ENCODE data around the gene KLF13. TPM values are rescaled to one million over a fixed set of nuclear protein-coding genes. Genes with fewer than 3 reads are reported as not detected.

KLF13 gene
- total RNA-seq, 2 experiments from 2014 or later: 163 to 175 TPM

DNA sequence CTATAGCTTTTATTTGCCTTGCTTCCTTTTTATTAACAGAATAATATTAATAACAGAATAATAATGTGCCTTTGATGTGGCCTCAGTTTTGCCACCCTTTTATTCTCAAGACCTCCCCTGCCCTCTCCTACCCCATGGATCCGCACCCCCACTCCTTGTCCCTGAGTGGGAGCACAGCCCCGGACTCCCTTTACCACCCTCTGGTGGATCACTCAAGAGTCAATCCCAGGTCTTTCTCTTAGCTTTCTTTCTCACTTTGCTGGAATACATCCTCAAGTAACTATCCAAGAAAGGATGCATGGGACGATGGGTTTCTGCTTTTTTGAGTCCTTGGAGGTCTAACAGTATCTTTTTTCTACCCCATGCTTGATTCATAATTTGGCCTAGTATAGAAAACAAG is 63.4 kb downstream of the KLF13 start:
- Mint-ChIP-seq H3K36me3 (ENCODE audit: low read depth) (peaks cover 9% of the 10 kb centered on the region), H3K27me3 (no peaks in the 10 kb centered on the region), H3K9me3 (peaks cover 12% of the 10 kb centered on the region), H3K4me3 (no peak overlapping the region), H3K27ac (no peak overlapping the region), H3K4me1 (ENCODE audit: low read depth) (peaks cover 61% of the 10 kb centered on the region)
- intact Hi-C loops (cut with micrococcal nuclease): no loop called here
- ChIA-PET CTCF (interaction anchor here (1.0 to 2.3 kb wide), 7 partner anchors 9 to 190 kb away, joined by 3 to 9 read pairs (median 4); no protein-coding TSS in a partner anchor), POLR2A (interaction anchor here (0.9 to 1.9 kb wide), 4 partner anchors 8 to 45 kb away, joined by 3 to 8 read pairs (median 4); no protein-coding TSS in a partner anchor)
- ATAC-seq (no peak), DNase-seq (no peak)
- TF ChIP-seq, protein P1, sequence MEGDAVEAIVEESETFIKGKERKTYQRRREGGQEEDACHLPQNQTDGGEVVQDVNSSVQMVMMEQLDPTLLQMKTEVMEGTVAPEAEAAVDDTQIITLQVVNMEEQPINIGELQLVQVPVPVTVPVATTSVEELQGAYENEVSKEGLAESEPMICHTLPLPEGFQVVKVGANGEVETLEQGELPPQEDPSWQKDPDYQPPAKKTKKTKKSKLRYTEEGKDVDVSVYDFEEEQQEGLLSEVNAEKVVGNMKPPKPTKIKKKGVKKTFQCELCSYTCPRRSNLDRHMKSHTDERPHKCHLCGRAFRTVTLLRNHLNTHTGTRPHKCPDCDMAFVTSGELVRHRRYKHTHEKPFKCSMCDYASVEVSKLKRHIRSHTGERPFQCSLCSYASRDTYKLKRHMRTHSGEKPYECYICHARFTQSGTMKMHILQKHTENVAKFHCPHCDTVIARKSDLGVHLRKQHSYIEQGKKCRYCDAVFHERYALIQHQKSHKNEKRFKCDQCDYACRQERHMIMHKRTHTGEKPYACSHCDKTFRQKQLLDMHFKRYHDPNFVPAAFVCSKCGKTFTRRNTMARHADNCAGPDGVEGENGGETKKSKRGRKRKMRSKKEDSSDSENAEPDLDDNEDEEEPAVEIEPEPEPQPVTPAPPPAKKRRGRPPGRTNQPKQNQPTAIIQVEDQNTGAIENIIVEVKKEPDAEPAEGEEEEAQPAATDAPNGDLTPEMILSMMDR (IDR thresholded peaks at IDR 0.05): no peak

DNA sequence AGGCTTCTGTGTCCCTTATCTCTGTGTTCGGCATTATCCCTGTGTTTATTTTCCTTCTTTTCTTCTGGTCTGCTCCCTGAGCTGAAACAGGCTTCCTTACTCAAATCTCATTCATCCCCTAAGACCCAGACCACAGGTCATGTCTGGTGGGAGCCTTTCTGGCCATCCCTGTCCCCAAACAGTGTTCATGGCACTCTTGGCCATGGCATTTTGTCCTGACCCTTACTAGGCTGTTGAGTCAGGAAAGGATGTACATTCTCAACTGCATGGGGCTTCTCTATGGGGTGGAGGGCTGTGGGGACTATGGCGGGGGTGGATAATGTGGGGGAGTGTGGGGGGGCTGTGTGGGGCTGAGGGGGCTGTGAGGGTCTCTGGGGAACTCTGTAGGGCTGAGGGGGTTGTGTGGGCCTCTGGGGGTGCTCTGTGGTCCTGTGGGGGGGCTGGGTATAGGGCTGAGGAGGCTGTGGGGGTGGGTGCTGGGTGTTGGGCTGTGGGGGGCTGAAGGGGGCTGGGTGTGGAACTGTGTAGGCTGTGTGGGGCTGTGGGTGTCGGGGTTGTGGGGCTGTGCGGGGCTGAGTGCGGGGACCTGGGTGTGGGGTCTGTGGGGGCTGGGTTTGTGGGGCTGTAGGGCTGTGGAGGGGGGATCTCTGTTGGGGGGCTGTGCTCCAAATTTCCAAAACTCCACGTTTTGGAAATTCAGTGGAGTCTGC is 64.3 kb downstream of the KLF13 start:
- intact Hi-C loops (cut with micrococcal nuclease): no loop called here
- H3K36me3 Mint-ChIP-seq (ENCODE audit: low read depth): peaks cover 9% of the 10 kb centered on the region
- peaks cover 57% of the 10 kb centered on the region for H3K4me1 Mint-ChIP-seq (ENCODE audit: low read depth)
- ATAC-seq: no peak
- no peaks in the 10 kb centered on the region for H3K27me3 Mint-ChIP-seq
- H3K9me3 Mint-ChIP-seq: peaks cover 12% of the 10 kb centered on the region
- TF ChIP-seq, protein P1 (IDR thresholded peaks at IDR 0.05): no peak
- DNase-seq: no peak
- H3K4me3 Mint-ChIP-seq: peak overlapping the region; percentile 8
- no peak overlapping the region for H3K27ac Mint-ChIP-seq
- ChIA-PET CTCF (interaction anchor here (2.2 kb wide), 1 partner anchor 25 kb away, joined by 13 read pairs; no protein-coding TSS in a partner anchor), POLR2A (interaction anchor here (1.5 to 2.2 kb wide), 5 partner anchors 15 to 44 kb away, joined by 4 to 15 read pairs (median 8); no protein-coding TSS in a partner anchor)

DNA sequence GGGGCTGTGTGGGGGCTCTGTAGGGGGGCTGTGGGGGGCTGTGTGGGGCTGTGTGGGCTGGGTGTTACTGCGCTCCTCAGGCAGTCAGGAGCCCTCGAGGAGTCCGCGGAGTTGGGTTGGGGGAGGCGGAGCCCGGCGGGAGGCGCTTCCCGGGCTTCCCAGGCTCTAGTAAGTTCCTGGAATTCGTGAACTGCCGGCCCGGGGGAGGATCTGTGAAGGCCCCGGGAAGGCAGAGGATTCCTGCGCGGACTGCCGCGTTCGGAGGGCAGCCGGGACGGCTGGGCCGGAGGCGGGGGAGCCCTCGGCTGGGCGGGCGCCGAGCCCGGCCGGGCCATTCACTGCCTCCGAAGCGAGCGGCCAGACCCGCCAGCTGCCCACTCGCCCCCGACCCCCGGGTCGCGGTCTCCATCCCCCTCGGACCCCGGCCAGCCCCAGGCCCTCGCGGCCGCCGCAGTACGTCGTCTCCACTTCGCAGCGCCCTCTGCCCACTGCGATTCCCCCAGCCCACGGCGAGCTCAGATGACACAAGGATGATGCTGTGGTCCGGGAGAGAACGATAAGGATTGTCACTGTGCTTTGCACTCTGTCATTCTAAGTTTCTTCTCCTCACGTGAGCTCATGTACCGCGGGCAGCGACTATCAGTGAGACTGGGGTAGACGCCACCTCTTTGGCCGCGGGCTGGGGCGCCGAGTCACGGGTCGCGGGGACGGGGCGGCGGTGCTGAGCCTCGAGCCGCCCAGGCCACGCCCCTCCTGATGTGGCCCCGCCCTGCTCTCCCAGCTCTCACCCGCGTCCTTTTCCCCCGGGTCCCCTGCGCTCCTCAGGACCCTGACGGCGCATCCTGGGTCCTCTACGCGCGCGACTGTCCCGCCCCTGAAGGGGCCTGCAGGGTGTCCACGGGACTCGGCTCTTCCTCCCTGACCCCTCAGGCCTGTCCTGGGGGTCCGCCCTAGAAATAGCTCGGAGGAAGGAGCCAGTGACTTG is 65.3 kb downstream of the KLF13 start:
- intact Hi-C loops (cut with micrococcal nuclease): no loop called here
- ATAC-seq: peak; percentile 87
- TF ChIP-seq, protein P1 (IDR thresholded peaks at IDR 0.05): no peak
- peaks cover 53% of the 10 kb centered on the region for H3K4me1 Mint-ChIP-seq (ENCODE audit: low read depth)
- H3K9me3 Mint-ChIP-seq: peaks cover 12% of the 10 kb centered on the region
- peak overlapping the region; percentile 91 for H3K27ac Mint-ChIP-seq
- ChIA-PET CTCF (interaction anchor here (0.6 to 2.2 kb wide), 9 partner anchors 13 to 97 kb away, joined by 3 to 13 read pairs (median 5); no protein-coding TSS in a partner anchor), POLR2A (interaction anchor here (0.9 to 2.2 kb wide), 9 partner anchors 14 to 82 kb away, joined by 3 to 15 read pairs (median 5); no protein-coding TSS in a partner anchor)
- H3K36me3 Mint-ChIP-seq (ENCODE audit: low read depth): peaks cover 9% of the 10 kb centered on the region
- H3K27me3 Mint-ChIP-seq: no peaks in the 10 kb centered on the region
- peak overlapping the region; percentile 86 for H3K4me3 Mint-ChIP-seq
- DNase-seq: peak; percentile 89

DNA sequence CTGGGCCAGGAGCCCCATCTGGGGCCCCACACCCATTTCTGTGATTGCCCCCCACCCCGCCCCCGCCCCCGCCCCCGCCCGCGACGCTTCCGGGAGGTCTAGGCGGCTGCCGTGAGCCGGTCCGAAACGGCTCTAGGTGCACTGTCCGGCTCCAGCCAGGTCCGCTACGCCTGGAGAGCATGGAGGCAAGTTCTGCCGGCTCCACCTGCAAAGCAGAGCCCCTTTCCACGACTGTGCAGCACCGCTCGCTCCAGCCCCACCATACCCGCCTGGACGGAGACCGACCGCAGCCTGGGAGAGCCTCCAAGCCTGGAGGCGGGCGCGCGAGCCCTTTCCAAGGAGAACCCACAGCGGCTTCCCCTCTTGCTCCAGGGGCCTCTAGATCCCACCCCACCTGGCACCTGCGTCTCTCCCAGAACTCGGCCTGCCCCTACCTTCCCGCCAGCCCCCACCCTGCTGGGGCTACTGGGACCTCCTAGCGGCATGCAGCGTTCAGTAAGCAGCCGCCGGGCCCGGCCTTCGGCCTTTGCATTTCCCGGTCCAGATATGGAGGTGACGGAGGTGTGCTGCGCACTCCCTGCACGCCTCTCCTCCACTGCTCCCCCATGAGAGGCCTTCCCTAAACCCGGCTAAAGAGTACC is 66.2 kb downstream of the KLF13 start:
- Mint-ChIP-seq H3K4me1 (ENCODE audit: low read depth) (peaks cover 49% of the 10 kb centered on the region), H3K36me3 (ENCODE audit: low read depth) (peaks cover 6% of the 10 kb centered on the region), H3K27ac (peak overlapping the region; percentile 73), H3K4me3 (peak overlapping the region; percentile 86), H3K27me3 (no peaks in the 10 kb centered on the region), H3K9me3 (peaks cover 12% of the 10 kb centered on the region)
- intact Hi-C loops (cut with micrococcal nuclease): no loop called here
- ATAC-seq (peak; percentile 17), DNase-seq (no peak)
- ChIA-PET POLR2A (interaction anchor here (0.9 to 2.2 kb wide), 9 partner anchors 13 to 81 kb away, joined by 3 to 15 read pairs (median 5); no protein-coding TSS in a partner anchor), CTCF (interaction anchor here (0.6 to 2.2 kb wide), 8 partner anchors 12 to 96 kb away, joined by 3 to 13 read pairs (median 6); no protein-coding TSS in a partner anchor)
- TF ChIP-seq, protein P1 (IDR thresholded peaks at IDR 0.05): no peak
